ENCODE data around the gene HDAC9. TPM values are rescaled to one million over a fixed set of nuclear protein-coding genes. Genes with fewer than 3 reads are reported as not detected.
A peak's percentile ranks its signal among the peaks of the same experiment; 100 is the strongest.

The HDAC9 gene
- polyA plus RNA-seq, 1 of the 3 experiments (the other 2 are of a cell fraction) = 11.6 TPM

DNA sequence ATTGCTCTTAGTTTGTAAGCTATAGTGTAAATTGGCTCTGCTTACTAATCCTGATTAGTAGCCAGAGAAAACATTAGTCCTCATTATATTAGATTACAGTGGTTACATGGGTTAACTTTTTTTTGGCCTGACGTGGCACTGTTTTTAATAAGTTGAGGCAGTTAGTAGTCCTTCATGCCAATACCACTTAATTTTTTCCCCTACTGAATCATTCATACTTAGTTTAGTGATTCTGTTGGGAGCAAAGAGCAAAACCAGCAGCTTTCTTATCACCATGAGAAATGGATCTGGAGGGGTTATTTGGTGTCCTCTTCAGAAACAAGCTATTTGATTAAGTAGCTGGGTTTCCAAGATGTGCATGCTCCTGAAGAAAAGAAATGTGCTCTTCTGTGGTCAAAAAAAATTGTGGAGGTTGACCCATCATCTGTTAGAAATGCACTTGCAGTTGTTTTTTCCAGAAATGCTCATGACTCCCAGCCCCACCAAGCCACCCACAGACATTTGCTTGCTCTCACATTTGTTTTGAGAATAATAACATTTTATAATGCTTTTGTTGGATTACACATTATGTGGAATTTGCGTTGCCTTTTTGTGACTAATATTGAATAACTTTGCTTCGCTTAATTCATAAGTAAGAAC, 258.5 kb downstream of the HDAC9 start (continued):
- TF ChIP-seq MAX (IDR thresholded peaks at IDR 0.05; ENCODE audit: low read depth) (0 out of 2 replicates have a peak, but pooled peaks have one; percentile 67), CHD2 (IDR thresholded peaks at IDR 0.05; ENCODE audit: low read length, partially characterized antibody) (no peak), FOSL2 (IDR thresholded peaks at IDR 0.05; ENCODE audit: borderline replicate concordance, low read depth) (peak; percentile 58; the same call in 1 of the 2 replicates), NFIC (IDR thresholded peaks at IDR 0.05; ENCODE audit: borderline replicate concordance) (peak; percentile 69; the same call in 1 of the 2 replicates), CTCF (IDR thresholded peaks at IDR 0.05) (no peak), NRF1 (IDR thresholded peaks at IDR 0.05; ENCODE audit: low read depth, low read length) (no peak), USF2 (IDR thresholded peaks at IDR 0.05; ENCODE audit: borderline replicate concordance, low read depth, low read length) (no peak)

DNA sequence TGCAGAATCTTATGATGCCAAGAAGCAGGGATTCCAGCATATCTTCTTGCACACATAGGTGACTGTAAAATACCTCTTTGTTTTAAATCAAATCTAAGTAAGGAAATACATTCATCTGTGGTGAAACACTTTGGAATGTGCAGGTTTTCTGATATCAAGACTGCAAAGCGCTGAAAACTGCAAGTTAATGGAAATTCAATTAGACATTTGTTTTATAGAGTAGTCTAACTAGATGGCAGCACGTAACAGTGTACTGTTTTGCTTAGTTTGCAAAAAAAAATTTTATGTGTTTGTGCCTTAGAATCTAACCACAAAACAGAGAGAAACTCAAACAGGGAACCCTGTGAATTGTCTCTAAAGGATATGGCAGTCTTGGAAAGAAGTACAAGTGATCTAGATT, 259.2 kb downstream of the HDAC9 start:
- WGBS (ENCODE audit: low lambda C conversion rate) = 73% methylated on average over 2 of the region's 2 CpGs
- Histone ChIP-seq H3F3A (replicated peaks; ENCODE audit: insufficient read depth) (peaks cover 14% of the 10 kb centered on the region), H3K79me2 (ENCODE audit: insufficient read depth) (no peaks in the 10 kb centered on the region), H3K9me3 (no peaks in the 10 kb centered on the region), H3K27me3 (ENCODE audit: insufficient read depth) (no peaks in the 10 kb centered on the region), H3K4me2 (peak overlapping the region; percentile 29), H2AFZ (ENCODE audit: low read depth) (no peak overlapping the region), H3K27ac (ENCODE audit: low read depth in 2 of 2, low read length in 1 of 2) (peak overlapping the region; percentile 58 to 60), H3K9ac (0 out of 2 replicates have a peak overlapping the region, but pooled peaks have one; percentile 4), H3K4me3 (ENCODE audit: low read depth in 2 of 2, low read length in 1 of 2) (no peak overlapping the region), H3K36me3 (replicated peaks in 1 of 2; ENCODE audit: control insufficient read depth in 1 of 2, insufficient read depth in 2 of 2, low read length in 1 of 2) (peaks cover 7 to 8% of the 10 kb centered on the region in 2 experiments), H4K20me1 (ENCODE audit: insufficient read depth) (no peaks in the 10 kb centered on the region), H3K4me1 (ENCODE audit: control insufficient read depth in 1 of 2, insufficient read depth in 2 of 2, low read depth in 1 of 2, low read length in 1 of 2) (peaks cover 13 to 16% of the 10 kb centered on the region in 2 experiments; a peak in 3 of 4 replicates), H3K9me2 (no peaks in the 10 kb centered on the region)
- DNase-seq = no peak
- ChIA-PET POLR2A (no interaction called here), CTCF (interaction anchor here (0.8 to 1.0 kb wide), 3 partner anchors 13 to 48 kb away, joined by 3 to 4 read pairs (median 3); no protein-coding TSS in a partner anchor)
- TF ChIP-seq SMC3 (IDR thresholded peaks at IDR 0.05; ENCODE audit: low read depth, low read length) = 0 out of 2 replicates have a peak, but pooled peaks have one; percentile 2
- TF ChIP-seq EP300 (IDR thresholded peaks at IDR 0.05; ENCODE audit: borderline replicate concordance in 1 of 2, low read depth in 1 of 2, low read length in 1 of 2) = no peak
- TF ChIP-seq ZBTB33 (IDR thresholded peaks at IDR 0.05; ENCODE audit: borderline replicate concordance, low read depth) = no peak
- TF ChIP-seq, protein P1, sequence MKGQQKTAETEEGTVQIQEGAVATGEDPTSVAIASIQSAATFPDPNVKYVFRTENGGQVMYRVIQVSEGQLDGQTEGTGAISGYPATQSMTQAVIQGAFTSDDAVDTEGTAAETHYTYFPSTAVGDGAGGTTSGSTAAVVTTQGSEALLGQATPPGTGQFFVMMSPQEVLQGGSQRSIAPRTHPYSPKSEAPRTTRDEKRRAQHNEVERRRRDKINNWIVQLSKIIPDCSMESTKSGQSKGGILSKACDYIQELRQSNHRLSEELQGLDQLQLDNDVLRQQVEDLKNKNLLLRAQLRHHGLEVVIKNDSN (IDR thresholded peaks at IDR 0.05; ENCODE audit: borderline replicate concordance, low read depth) = no peak
- TF ChIP-seq MAX (IDR thresholded peaks at IDR 0.05; ENCODE audit: low read depth) = no peak
- TF ChIP-seq, protein P2, sequence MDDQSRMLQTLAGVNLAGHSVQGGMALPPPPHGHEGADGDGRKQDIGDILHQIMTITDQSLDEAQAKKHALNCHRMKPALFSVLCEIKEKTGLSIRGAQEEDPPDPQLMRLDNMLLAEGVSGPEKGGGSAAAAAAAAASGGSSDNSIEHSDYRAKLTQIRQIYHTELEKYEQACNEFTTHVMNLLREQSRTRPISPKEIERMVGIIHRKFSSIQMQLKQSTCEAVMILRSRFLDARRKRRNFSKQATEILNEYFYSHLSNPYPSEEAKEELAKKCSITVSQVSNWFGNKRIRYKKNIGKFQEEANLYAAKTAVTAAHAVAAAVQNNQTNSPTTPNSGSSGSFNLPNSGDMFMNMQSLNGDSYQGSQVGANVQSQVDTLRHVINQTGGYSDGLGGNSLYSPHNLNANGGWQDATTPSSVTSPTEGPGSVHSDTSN (IDR thresholded peaks at IDR 0.05) = no peak
- no peak for TF ChIP-seq GATA2 (CRISPR knock-in tag; IDR thresholded peaks at IDR 0.05)
- no peak for TF ChIP-seq TEAD4 (IDR thresholded peaks at IDR 0.05; ENCODE audit: borderline replicate concordance, insufficient read depth)
- peak; percentile 22; the same call in 1 of the 2 replicates for TF ChIP-seq CTCF (IDR thresholded peaks at IDR 0.05)
- TF ChIP-seq ELF1 (IDR thresholded peaks at IDR 0.05) = no peak
- TF ChIP-seq NFIC (IDR thresholded peaks at IDR 0.05; ENCODE audit: borderline replicate concordance) = 0 out of 2 replicates have a peak, but pooled peaks have one; percentile 2
- TF ChIP-seq RCOR1 (IDR thresholded peaks at IDR 0.05; ENCODE audit: low read length) = no peak
- TF ChIP-seq NRF1 (IDR thresholded peaks at IDR 0.05; ENCODE audit: low read depth, low read length) = no peak
- peak; percentile 48 for TF ChIP-seq RAD21 (IDR thresholded peaks at IDR 0.05; ENCODE audit: low read length)

Measured in SK-N-SH (cell line).